Uterine smooth muscle cell (primary cell): ENCODE results near the gene SNRPB2. TPM values are rescaled to one million over a fixed set of nuclear protein-coding genes. Genes with fewer than 3 reads are reported as not detected.

Experiments
- total RNA-seq: library from RNA; depleted of rRNA; stranded (reverse); fragments of >200 nt; gene quantifications from 2 replicates; pipeline ENCODE4 v1.2.3, GENCODE V29; 2014

Gene SNRPB2
- 42.7 and 60.5 TPM in 2 replicates for total RNA-seq

GRCh38 chr20:16729565-16730460, at the start of gene SNRPB2:
Gene SNRPB2, plus strand, starts transcription at chr20:16730026. Its CDS starts 1,677 bp downstream, at chr20:16731703.

GRCh38 chr20:16748308-16748900, 18.6 kb downstream of the SNRPB2 start, which contains the start of gene OTOR:
Gene OTOR, plus strand, starts transcription at chr20:16748358. Its CDS starts 44 bp downstream, at chr20:16748402.

Other genes with a start within 250 kb of the SNRPB2 start
- 17.4 and 19.7 TPM in 2 replicates for gene KIF16B, start 156.6 kb upstream of the SNRPB2 start, total RNA-seq
- gene OTOR, start 18.3 kb downstream of the SNRPB2 start, total RNA-seq = not detected in 2 replicates